DMS 273 (cell line): Measurements from ENCODE around the gene HIBCH.
"Not testable (repeated sequence)": the region's sequence is repeated elsewhere in the genome, so short reads cannot be mapped to it uniquely, and the experiment has no call there.

ENCODE experiments used
- DNase-seq: peaks from one replicate; lab custom pipeline; 2025; ENCODE audit not compliant: unreplicated experiment; lab: John Stamatoyannopoulos, UW

Gene HIBCH

GRCh38 chr2:190311893-190312634 lies 7.6 kb downstream of the HIBCH start:
- DNase-seq, result no peak

DNA sequence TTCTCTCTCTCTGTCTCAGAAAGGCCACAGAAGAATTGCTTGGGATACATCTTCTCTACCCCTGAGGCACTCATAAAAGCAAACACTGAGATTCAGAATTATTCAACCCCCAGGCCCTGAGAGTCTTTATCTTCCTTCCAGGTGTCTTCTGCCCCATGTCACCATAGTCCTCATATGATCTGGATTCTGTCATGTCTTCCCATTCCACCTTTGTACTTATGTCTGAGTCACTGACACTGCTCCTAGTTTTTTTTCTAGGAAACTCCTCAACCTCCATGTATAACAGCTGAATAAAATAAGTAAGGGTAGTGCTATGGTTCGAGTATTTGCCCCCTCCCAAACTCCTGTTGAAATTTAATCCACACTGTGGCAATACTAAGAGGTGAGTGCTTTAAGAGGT lies 11.6 kb downstream of the HIBCH start:
- no peak for DNase-seq

DNA sequence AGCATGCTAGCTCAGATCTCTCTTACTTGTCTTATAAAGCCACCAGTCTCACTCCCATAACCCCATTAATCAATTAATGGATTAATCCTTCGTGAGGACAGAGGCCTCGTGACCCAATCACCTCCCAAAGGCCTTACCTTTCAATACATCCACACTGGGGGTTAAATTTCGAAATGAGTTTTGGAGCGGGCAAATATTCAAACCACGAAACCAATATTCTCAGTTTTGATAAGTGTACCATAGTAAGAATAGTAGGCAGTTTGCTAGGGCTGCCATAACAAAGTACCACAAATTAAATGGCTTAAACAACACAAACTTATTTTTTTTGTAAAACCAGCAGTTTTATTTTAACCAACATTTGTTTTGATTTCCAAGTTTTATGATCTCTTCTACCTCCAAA lies 15.2 kb downstream of the HIBCH start:
- DNase-seq, result no peak

GRCh38 chr2:190303647-190304046 lies 16.0 kb downstream of the HIBCH start:
- DNase-seq, result no peak

GRCh38 chr2:190302052-190302451 lies 17.6 kb downstream of the HIBCH start:
- DNase-seq, result no peak

DNA sequence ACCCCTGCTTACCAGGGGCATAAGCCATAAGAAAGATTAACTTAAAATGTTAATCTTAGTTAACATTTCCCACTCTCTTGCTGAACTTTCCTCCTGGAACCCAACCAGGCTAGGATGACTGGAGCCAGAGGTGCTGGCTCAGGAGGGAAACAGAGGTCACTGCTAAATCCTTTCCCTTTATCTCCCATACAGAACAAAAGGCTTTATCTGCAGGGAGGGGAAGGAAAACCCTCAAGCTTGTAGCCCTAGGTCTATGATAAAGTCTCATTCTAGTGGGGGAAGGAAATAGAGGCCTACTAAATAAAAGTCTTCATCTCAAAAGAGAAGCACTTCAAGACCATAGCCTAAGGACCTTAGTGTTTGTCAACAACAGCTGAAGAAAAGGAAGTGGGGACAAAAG lies 18.6 kb downstream of the HIBCH start:
- DNase-seq, result no peak

DNA sequence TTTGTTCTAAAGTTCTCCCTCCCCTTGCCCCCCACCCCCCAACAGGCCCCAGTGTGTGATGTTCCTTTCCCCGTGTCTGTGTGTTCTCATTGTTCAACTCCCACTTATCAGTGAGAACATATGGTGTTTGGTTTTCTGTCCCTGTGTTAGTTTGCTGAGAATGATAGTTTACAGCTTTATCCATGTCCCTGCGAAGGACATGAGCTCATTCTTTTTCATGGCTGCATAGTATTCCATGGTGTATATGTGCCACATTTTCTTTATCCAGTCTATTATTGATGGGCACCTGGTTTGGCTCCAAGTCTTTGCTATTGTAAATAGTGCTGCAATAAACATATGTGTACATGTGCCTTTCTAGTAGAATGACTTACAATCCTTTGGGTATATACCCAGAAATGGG lies 21.7 kb downstream of the HIBCH start:
- not testable (repeated sequence) for DNase-seq

DNA sequence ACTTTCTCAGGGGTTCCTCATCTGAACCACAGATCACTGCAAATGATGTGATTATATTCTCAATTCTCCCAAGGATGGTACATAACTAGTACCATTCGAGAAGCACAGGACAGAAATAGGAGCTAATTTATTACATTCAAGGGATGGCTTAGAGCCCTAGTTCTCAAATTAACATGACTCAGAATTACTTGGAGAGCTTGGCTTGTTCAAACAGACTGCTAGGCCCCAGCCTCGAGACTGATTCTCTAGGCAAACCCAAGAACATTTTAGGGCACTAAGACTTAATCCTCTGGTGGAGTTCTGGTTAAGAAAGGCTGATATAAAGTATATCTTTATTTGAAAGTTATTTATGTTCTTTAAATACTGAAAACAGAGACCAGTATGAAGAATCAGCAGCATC lies 35.8 kb downstream of the HIBCH start:
- no peak for DNase-seq

- peak; percentile 8 for DNase-seq
Observed at GRCh38 chr2:190280565-190281350, 38.9 kb downstream of the HIBCH start.

GRCh38 chr2:190279256-190280134 lies 40.1 kb downstream of the HIBCH start:
- DNase-seq, result not testable (repeated sequence)

GRCh38 chr2:190277234-190278112 lies 42.2 kb downstream of the HIBCH start:
- peak; percentile 62 for DNase-seq

DNA sequence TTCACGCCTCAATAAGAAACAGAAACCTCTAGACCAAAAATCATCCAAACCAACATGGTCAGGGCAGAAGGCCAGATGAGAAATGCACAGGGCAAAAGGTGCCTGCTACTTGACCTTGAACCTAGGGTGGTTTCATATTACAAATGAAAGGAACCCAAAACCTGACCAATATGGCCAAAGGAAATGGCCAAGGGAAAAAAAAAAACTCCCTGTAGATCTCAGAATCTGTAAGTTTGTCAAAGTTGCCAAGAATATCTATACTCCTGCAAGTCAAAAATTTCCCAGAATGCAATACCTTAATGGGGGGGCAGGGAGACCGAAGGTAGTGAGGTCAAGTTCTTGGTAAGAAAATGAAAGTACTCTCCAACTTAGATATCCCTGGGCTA lies 47.2 kb downstream of the HIBCH start:
- DNase-seq, result no peak

DNA sequence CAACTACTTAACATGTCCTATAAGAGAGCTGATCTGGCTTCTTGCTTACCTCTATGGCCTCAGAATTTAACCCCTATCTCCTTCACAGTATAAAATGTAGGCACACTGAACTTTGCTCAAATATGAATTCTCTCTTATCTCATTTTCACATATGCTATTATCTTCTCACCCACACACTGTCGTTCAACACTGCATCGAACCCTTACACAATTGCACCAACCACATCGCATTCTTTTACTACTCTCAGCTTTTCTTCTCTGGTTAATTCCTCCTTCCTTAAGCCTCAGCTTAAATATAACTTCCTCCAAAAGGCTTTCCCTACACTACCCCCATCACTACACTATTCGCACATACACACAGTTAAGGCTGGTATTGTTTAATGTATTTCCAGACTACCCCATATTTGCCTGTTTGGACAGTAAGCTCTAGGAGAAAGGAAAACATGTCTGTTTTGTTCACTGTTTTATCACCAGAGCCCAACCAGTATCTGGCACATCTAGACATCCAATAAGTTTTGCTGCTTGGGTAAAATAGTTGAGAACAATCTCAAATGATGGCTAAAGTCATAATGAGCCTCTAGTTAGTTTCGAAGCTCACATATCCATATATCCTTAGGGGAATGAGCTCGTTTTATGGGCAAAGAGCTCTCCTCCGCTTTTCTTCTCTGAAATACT lies 47.7 kb downstream of the HIBCH start:
- no peak for DNase-seq

GRCh38 chr2:190270298-190270697 lies 49.3 kb downstream of the HIBCH start:
- DNase-seq, result no peak

DNA sequence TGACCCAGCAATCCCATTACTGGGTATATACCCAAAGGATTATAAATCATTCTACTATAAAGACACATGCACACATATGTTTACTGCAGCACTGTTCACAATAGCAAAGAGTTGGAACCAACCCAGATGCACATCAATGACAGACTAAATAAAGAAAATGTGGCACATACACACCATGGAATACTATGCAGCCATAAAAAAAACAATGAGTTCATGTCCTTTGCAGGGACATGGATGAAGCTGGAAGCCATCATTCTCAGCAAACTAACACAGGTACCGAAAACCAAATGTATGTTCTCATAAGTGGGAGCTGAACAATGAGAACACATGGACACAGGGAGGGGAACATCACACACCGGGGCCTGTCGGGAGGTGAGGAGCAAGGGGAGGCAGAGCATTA lies 49.9 kb downstream of the HIBCH start:
- DNase-seq, result not testable (repeated sequence)

- no peak for DNase-seq
Observed at GRCh38 chr2:190267302-190267701, 52.3 kb downstream of the HIBCH start.

DNA sequence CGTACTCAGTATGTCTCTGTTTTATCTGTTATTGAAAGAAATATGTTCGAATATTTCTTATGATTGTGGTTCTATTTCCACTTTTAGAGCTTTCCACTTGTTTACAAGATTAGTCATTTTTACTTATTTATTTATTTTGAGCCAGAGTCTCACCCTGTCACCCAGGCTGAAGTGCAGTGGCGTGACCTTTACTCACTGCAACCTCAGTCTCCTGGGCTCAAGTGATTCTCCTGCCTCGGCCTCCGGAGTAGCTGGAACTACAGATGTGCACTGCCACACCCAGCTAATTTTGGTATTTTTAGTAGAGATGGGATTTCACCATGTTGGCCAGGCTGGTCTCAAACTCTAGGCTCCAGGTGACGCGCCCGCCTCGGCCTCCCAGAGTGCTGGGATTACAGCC lies 53.3 kb downstream of the HIBCH start:
- no peak for DNase-seq

GRCh38 chr2:190261851-190262250 lies 57.8 kb downstream of the HIBCH start:
- DNase-seq, result no peak

- DNase-seq, result no peak
Observed at GRCh38 chr2:190256087-190256486, 63.5 kb downstream of the HIBCH start.

- DNase-seq, result no peak
Observed at GRCh38 chr2:190255676-190256075, 64.0 kb downstream of the HIBCH start.
